HuH-7.5 (cell line): ENCODE data around the gene PLPP1.

ENCODE experiments used
- DNase-seq: peaks from one replicate; pipeline ENCODE4 v3.0.0; 2011; ENCODE audit warnings: low spot score

PLPP1 gene

DNA sequence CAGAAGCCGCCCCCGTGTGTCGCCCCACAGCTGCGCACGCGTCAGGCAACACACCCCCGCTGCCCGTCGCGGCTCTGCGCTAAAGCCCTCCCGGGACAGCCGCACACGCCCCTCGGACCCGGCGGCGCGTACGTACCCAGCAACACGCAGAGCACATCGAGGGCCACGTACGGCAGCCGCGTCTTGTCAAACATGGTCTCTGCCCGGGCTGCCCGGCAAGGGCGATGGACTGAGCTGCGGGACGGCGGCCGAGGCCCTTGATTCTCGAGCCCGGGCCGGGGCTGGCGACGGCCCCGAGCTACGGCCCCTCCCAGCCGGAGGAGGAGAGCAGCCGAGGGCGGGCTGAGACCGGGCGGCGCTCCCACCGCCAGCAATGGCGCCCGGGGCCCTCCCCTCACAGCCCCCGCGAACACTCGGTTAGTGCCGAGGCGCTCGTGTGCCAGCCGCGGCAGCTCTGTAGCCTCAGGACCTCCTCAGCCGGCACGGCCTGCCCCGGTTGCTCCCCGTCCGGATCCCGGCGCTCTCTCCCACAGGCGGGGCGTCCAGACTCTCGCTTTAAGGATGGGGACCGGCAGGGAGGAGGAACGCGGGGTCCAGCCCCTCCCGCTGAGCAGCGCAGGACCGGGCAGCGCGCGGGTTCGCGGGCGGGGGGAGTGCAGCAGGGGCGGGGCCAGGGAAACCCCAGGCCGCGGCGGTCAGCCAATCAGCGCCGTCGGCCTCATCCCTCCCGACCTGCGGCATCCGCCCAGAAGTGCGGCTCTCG, at the start of gene PLPP1:
PLPP1 (minus strand) TSS at position 529 of the 763 bp plus-strand sequence; CDS start at position 194, 335 bp downstream.
- peak; percentile 78 for DNase-seq

DNA sequence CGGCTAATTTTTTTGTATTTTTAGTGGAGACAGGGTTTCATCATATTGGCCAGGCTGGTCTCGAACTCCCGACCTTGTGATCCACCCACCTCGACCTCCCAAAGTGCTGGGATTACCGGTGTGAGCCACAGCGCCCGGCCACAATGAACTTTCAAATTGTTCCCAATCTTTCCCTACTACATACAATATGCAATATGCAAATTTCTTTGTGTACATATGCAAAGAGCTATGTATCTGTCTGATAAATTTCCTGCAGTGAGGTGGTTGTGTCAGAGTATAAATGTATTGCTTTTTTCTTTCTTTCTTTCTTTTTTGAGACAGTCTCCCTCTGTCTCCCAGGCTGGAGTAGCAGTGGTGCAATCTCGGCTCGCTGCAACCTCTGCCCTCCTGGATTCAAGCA, 48.8 kb upstream of the PLPP1 start:
- no peak for DNase-seq

DNA sequence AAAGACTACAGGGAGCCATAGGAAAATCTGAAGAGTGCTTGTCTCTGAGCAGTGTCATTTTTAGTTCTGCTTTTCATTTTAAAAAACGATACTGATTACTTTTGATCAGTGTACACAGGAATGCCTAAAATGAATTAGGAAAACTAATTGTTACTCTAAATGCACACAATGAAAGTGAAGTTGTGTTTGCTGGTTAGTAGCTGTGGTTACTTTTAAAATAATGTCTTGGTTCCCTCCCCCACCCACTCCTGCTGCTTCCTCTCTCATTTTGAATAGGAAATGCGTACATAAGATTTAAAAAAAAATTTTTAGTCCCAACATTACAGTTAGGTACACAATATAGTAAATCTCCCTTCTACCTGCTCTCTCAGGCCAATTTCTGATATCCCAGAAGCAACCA, 47.5 kb upstream of the PLPP1 start:
- no peak for DNase-seq

DNA sequence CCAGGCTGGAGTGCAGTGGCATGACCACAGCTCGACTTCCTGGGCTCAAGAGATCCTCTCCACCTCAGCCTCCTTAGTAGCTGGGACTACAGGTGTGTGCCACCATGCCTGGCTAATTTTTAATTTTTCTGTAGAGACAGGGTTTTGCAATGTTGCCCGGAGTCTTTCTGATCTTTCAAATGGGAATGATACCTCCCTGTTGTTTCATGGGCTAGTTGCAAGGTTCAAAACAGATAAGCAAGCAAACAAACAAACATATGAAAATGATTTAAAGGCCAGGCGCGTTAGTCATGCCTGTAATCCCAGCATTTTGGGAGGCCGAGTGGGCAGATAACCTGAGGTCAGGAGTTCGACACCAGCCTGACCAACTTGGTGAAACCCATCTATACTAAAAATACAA, 45.3 kb upstream of the PLPP1 start:
- DNase-seq, result no peak

DNA sequence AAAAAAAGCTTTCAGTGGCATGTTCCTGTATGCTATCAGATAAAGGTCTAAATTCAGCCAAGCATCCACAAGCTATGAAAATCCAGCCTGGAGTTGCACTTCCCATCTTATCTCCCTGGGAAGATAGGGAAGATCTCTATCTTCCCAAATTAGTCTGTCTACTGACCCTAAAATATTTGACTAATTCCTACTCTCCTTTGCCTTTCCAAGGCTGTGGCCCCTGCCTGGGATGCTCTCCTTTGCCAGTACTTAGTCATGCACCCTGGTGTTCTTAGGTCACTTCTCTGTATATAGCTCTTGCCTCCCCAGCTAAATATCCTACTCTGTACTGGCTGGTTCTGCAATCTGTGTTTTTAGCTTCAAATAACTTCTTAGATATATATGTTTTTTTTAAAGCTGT, 44.0 kb upstream of the PLPP1 start:
- DNase-seq, result no peak

DNA sequence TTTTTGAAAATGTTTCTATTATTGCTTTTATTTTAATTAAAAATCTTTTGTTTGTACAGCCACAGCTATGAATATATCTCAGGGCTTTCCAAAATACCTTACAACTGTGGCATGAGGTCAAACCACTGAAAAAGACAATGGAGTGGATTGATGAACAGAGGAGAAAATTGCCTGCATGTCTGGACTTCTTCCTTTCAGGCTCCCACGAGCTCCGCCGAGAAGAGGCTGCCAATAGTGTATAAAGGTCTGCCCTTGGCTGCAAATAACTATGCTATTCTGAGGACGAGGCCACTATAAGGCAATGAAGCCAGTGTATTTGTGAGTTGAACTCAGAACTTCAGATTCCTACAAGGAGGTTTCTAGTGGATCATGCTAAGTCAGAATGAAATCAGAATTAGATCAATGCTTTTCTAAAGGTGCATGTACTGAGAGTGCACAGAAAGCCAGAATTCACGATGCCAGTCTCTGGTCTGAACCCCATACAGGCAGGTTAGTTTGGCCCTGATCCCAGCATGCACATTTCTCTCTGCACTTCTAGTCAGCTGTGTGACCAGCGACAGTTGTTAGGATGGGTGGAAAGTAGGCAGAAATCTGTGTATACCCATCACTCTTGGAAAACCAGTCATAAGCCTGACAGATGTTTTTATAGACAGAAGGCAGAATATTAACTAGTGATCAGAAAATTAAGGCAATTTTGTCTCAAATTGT, 42.7 kb upstream of the PLPP1 start:
- DNase-seq, result no peak

DNA sequence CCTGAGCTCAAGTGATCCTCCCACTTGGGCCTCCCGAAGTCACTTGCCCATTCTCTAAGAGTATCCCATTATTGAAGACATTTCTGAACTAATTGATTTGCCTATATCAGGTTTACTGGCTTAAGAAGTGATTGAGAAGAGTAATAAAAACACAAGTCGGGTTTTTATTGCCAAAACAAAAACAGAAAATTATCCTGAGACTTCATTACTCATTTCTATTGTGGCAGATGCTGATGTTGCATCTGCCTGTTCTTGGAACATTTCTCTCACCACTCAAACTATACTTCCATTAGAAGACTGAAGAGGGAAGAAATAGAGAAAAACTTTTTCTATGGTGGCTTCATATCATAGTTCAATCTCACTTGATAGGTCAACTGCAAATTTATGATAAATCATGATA, 41.9 kb upstream of the PLPP1 start:
- no peak for DNase-seq

DNA sequence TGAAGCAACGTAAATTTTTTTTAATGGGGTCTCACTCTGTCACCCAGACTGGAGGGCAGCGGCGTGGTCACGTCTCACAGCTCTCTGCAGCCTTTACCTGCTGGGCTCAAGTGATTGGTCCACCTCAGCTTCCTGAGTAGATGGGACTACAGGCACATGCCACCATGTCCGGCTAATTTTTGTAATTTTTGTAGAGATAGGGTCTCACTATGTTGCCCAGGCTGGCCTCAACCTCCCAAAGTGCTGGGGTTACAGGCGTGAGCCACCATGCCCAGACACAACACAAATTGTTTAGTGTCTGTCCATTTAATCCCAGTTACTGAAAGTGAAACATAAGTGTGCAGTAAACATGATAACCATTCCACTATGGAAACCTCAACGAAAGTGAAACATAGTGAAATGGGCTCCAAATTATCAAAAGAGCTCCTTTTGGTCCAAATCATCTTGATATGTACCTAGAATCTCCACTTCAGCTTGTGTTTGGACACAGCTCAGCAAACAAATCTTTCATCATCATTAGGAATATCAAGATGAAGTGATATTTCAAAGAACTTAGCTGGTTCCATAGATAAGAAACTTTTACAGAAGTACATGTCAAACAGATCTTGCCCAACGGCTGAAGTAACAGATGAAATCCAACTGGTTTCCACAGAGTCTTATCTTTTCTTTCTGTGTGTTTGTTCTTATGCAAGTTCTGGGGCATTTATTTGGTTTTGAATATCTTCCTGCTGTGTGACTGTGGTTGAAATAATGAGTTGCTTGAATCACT, 41.2 kb upstream of the PLPP1 start:
- peak; percentile 21 for DNase-seq

DNA sequence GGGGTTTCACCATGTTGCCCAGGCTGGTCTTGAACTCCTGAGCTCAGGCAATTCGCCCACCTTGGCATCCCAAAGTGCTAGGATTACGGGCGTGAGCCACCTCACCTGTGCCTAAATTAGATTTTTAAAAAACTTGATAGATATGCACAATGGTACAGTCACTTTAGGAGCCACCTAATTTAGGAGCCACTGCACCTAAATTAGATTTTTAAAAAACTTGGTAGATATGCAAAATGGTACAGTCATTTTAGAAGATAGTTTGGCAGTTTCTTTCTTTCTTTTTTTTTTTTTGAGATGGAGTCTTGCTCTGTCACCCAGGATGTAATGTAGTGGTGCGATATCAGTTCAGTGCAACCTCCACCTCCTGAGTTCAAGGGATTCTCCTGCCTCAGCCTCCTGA, 37.8 kb upstream of the PLPP1 start:
- no peak for DNase-seq

DNA sequence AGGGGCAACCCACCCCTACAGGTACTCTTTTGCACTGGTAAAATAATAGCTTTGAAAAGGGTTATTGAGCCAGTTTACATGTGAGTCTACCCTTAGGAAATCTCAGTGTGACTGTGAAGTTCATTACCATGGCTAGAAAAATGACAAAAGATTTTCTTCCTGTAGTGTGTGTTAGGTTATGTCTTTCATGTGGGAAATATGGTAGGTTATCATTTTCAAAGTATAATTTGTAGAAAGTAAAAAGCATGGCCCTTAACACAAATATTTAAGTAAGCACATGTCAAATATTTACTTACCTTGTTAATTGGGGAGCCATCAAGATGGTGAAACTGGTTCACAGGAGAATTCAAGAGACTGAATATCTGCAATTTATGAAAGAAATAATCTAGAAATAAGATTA, 37.3 kb upstream of the PLPP1 start:
- no peak for DNase-seq

DNA sequence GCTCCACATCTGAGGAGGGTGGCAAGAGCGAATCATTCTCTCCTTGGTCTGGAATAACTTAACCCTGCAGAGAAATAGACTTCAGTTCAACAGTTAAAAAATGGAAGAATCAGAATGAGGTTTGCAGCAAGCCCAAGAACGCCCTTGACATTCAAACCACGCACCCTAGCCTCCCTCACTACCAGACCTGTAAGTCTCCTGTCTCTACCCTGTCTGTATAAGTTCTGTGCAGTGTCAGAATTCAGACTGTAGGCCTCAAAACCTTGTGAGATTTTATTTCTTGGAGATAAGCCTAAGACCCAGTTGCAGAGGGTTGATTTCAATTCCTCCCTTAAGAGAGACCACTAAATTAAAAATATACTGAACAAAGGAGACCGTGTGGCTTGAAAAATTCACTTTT, 35.8 kb upstream of the PLPP1 start:
- no peak for DNase-seq

DNA sequence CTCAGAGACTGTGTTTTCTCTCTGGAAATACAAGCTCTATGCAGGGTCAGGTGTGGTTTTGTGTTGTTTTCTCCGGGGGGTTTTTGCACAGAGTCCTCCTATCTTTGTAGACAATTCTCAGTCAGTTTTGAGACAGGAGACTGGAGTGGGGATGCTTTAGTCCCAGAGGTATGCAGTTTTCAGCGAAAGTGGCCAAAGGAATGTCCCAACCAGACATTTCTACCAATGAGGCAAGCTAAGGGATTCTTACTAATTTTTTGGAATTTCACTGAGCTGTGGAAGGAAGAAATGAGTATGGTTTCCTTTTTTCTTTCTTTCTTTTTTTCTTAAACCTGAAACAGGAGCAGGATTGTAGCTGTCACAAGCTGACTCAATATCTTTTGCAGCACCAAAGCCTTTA, 35.3 kb upstream of the PLPP1 start:
- DNase-seq, result no peak

DNA sequence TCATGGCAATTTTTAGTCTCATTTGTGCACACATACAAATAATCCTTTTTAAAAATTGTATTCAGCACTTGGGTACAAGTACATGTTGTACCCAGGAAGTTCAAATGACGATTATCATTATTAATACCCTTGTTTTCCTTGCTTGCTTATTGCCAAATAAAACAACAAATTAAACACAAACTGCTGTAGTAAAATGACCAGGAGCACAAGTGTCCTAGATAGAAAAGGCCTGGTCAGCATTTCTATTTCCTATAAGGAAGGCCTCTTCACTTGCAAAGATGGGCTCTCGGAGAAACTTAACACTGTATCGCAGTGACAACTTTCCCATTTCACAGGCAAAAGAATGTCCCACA, 34.7 kb upstream of the PLPP1 start:
- no peak for DNase-seq

DNA sequence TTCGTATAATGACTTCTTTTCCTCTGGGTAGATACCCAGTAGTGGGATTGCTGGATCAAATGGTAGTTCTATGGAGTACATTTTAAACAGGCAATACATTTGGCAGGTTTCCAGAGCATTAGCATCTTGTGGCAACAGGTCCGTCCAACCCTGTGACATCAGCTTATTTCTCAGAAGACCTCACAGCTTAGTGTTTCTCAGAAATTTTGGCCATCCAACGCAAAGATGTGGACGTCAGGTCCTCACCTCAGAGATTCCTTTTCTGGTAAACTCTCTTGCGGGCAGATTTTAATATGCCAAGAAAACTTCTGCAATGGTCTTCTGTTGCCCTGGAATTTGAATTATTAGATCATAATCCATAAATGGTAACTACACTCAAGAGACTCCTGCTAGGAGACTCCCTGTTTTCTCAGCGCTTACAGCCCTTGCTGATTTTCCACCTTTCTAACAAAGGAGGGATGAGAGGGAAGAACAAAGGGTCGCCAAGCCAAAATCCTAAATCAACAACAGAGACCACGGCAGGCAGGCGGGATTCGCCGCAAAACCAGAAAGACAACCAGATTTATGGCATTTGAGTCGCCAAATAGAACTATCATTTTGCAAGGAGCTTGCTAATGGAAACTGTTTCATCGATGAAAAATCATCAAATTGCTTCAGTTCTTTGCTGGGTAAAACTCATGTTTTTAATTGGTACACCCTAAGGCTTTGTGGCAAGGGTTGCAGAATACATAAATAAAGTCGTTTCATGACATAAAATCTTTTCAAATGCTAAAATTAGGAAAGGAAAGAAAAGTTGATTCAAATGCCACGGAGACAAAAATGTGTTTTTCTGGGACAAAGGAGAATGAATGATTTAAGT, 34.1 kb upstream of the PLPP1 start:
- no peak for DNase-seq

DNA sequence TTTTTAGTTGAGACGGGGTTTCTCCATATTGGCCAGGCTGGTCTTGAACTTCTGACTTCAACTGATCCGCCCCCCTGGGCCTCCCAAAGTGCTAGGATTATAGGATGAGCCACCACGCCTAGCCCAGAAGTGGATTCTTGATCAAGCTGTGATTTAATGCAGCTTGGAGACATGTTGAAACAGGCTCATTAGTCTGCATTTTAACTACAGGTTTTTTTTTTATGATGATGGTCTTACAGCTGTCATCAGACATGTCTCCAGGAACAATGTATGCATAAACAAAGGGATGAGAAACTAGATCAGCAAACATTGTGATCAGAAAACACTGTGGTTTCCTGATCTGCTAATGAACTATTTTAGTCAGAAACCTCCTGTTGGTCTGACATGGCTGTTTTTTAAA, 30.0 kb upstream of the PLPP1 start:
- DNase-seq, result no peak

DNA sequence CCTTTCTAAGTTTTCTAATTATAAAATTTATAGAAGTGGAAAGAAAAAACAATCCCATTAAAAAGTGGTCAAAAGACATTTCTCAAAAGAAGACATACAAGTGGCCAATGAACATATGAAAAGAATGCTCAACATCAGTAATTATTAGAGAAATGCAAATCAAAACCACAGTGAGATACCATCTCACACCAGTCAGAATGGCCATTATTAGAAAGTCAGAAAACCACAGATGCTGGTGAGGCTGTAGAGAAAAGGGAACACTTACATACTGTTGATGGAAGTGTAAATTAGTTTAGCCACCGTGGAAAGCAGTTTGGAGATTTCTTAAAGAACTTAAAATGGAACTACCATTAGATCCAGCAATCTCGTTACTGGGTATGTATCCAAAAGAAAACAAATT, 23.7 kb upstream of the PLPP1 start:
- DNase-seq, result no peak

DNA sequence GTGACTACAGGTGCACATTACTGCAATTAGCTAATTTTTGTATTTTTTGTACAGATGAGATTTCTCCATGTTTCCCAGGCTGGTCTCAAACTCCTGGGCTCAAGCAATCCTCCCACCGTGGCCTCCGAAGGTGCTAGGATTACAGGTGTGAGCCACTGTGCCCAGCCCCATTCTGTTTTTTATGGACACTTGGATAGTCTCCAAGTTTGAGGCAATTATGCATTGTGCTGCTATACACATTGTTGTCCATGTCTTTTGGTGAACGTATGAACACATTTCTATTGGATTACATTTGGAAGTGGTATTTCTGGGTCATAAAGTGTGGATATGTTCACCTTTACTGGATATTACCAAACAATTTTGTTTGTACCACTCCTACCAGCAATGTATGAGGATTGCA, 22.4 kb upstream of the PLPP1 start:
- DNase-seq, result no peak

DNA sequence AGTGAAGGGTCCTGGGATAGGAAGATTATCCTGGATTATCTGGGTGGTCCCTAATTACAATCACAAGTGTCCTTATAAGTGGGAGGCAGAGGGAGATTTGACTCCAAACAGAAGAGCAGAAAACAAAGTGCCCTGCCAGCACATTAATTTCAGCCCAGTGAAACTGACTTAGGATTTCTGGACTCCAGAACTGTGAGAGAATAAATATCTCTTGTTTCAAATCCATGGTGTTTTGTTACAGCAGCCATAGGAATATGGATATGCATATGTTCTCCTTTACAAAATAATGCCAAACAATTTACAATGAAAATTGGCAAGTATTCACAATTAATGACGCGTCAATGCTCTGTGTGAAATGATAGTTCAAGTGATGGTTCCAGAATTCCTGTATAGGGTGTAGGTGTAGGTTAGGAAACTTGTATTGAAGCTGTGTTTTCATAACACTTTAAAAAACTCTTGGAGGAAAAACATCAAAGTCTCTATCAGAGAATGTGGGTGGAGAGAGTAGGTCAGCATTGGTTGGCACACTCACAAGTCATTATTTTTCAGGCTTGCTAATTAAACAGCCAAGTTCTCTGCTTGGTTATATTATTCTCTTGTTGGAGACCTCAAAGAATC, 19.9 kb upstream of the PLPP1 start:
- DNase-seq, result no peak

DNA sequence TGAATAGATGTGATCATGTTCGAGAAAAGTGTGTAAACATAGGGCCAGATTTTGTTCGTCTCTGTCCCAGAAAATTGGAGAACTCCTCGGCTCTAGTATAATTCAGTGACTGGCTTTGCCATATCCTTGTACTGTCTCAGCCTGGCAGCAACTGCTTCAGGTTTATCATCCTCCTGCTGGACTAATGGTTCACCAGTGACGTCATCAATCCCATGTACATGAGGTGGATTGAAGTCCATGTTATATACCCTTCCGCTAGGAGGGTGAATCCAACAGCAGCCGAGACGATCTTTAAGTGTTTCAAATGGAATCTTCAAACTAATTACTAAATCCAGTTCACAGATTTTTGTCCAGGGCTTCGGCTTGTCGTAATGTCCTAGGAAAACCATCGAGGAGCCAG, 17.1 kb upstream of the PLPP1 start:
- no peak for DNase-seq

DNA sequence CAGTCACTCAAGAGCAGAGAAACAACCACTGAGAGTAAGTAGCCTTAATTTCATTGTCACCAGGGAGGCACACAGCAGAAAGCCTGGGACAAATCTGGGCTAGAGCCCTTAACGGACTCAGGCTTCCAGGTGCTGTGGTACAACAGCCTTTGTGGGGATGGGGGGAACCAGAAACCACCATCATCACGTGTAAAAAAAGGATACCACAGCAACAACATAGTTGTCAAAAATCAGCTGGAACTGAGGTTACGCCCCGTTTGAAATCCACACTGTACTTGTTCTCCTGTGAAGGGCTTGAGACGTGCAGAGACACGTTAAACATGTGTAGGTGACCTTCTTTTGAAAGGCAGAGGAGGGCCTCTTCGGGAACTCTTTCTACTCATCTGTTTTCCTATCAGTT, 16.6 kb upstream of the PLPP1 start:
- no peak for DNase-seq

DNA sequence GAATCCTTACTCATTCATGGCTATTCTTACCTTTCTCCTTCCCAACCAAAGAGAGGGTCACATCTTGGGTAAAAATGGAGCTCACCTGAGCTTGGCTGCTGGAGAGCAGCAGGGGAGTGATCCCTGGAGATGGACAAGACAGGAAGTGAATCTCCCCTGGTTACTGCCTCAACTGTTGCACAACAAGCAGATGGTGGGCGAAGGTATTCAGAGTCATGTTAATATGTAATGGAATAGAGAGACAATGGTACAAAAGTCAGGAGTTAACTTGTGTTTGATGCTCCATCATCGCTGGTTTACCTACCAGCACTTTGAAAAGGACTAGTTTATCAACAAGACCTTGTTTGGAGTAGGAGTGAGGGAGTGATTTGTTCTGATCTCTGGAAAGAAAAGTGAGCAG, 13.0 kb upstream of the PLPP1 start:
- DNase-seq, result no peak

DNA sequence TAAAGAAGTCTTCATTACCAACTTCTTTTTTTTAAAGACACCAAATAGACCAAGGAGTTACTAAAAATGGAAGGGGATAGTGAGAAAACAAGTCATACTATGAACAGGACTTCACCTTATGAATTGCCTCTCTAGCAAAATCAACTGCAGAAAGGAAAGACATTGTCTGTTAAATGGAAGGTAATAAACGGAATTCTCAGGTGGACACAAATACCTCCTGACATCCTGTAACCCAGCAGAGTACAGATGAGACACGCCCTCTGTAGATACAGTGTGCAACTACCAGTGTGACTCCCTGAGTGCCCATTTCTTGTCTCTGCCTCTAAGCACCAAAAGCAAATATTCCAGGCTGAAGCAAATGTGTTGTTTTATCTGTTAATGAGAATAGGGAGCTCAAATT, 12.2 kb upstream of the PLPP1 start:
- no peak for DNase-seq
